ENCODE data around the gene F8A1.
"Not testable (repeated sequence)": the region's sequence is repeated elsewhere in the genome, so short reads cannot be mapped to it uniquely, and the experiment has no call there.

F8A1 gene

DNA sequence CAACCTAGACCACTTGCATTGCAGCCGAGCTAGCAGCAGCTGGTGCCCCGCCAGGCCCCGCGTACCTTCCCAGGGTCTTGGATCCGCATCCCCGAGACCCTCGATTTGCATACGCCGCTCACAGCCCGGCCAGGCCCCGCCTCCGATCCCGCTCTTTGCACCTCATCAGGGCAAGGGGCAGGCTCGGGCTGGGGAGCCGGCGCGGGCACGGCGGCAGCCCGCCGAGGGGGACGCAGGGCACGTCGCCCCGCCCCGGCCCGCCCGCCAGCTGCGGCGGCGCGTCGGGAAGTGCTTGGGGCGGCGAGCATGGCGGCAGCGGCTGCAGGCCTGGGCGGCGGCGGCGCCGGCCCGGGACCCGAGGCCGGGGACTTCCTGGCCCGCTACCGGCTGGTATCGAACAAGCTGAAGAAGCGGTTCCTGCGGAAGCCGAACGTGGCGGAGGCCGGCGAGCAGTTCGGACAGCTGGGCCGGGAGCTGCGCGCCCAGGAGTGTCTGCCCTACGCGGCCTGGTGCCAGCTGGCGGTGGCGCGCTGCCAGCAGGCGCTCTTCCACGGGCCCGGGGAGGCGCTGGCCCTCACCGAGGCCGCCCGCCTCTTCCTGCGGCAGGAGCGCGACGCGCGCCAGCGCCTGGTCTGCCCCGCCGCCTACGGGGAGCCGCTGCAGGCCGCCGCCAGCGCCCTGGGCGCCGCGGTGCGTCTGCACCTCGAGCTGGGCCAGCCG, at the start of gene F8A1:
F8A1 (plus strand) TSS at position 287 of the 720 bp plus-strand sequence; CDS start at position 307, 20 bp downstream.
- not testable (repeated sequence) for H3K27me3 Mint-ChIP-seq; H3K4me3 Mint-ChIP-seq; H3K4me1 Mint-ChIP-seq; H3K36me3 Mint-ChIP-seq (ENCODE audit: insufficient read depth); H3K9me3 Mint-ChIP-seq; H3K27ac Mint-ChIP-seq (ENCODE audit: low read depth)
- DNase-seq (ENCODE audit: low spot score in 2 of 2) (peak in 1 of 2 donors; percentile 10), ATAC-seq (replicated peaks; ENCODE audit: extremely low read depth, poor library complexity, severe bottlenecking) (peak; percentile 71)

DNA sequence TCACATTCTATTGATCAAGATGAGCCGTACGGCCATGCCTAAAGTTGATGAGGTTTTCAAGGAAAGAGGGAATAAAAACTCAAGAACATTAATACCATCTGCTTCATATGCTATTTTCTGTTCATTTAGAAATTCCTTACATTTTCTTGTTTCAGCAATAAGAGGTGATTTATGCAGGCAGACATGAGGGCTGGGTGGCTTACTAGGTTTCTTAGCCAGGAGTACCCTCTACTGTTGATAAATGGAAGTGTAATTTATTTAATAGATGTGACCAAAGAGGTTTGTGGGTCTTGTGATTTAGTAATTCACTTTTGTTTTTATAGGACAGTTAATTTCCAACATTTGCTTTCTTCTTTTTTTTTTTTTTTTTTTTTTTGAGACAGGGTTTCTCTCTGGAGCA, 45.3 kb upstream of the F8A1 start:
- ATAC-seq (replicated peaks; ENCODE audit: extremely low read depth, poor library complexity, severe bottlenecking), result no peak
- no peak overlapping the region for H3K4me3 Mint-ChIP-seq
- H3K9me3 Mint-ChIP-seq, result no peaks in the 10 kb centered on the region
- H3K27ac Mint-ChIP-seq (ENCODE audit: low read depth), result no peak overlapping the region
- H3K36me3 Mint-ChIP-seq (ENCODE audit: insufficient read depth), result no peaks in the 10 kb centered on the region
- no peaks in the 10 kb centered on the region for H3K4me1 Mint-ChIP-seq
- DNase-seq (ENCODE audit: low spot score in 2 of 2), result no peak
- no peaks in the 10 kb centered on the region for H3K27me3 Mint-ChIP-seq

DNA sequence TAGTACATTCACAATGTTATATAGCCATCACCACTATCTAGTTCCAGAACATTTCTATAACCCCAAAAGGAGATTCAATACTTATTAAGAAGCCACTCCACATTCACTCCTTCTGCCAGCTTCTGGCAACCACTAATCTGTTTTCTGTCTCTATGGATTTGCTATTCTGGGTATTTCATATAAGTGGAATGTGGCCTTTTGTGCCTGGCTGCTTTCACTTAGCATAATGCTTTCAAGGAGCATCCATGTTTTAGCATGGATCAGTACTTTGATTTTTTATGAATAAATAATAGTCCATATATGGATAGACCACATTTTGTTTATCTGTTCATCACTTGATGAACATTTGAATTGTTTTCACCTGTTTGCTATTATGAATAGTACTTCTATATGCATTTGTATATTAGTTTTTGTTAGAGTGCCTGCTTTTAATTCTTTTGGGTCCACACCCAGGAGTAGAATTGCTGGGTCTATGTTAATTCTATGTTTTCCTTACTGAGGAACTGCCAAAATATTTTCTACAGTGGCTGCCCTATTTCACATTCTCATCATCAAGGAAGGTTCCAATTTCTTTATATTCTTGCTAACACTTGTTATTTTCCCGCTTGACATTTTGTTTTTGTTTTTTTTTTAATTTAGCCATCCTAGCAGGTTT, 35.1 kb upstream of the F8A1 start:
- Mint-ChIP-seq H3K27ac (ENCODE audit: low read depth) (no peak overlapping the region), H3K27me3 (no peaks in the 10 kb centered on the region), H3K9me3 (no peaks in the 10 kb centered on the region), H3K36me3 (ENCODE audit: insufficient read depth) (no peaks in the 10 kb centered on the region), H3K4me1 (no peaks in the 10 kb centered on the region), H3K4me3 (no peak overlapping the region)
- ATAC-seq (replicated peaks; ENCODE audit: extremely low read depth, poor library complexity, severe bottlenecking) (no peak), DNase-seq (ENCODE audit: low spot score in 2 of 2) (no peak)

DNA sequence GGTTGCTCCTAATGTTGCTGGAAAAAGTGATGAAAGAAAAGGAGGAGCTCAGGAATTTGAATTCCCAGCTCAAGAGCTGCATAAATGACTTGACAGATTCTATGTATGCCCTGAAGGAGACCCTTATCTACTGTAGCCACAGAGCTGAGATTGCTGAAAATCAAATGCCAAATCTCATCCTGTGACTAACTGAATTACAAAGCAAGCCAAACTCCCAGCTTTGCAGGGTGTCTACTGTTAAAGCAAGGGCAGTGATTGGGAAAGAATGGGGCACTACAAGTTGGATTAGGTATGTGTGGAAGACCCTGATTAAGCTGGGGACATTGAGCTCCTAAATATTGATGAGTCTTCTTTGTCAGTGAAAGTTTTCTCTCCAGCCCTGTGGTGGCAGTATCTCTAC, 30.9 kb upstream of the F8A1 start:
- Mint-ChIP-seq H3K27me3 (no peaks in the 10 kb centered on the region), H3K36me3 (ENCODE audit: insufficient read depth) (peaks cover 3% of the 10 kb centered on the region), H3K4me1 (no peaks in the 10 kb centered on the region), H3K27ac (ENCODE audit: low read depth) (no peak overlapping the region), H3K9me3 (no peaks in the 10 kb centered on the region), H3K4me3 (no peak overlapping the region)
- ATAC-seq (replicated peaks; ENCODE audit: extremely low read depth, poor library complexity, severe bottlenecking) (no peak), DNase-seq (ENCODE audit: low spot score in 2 of 2) (no peak)

DNA sequence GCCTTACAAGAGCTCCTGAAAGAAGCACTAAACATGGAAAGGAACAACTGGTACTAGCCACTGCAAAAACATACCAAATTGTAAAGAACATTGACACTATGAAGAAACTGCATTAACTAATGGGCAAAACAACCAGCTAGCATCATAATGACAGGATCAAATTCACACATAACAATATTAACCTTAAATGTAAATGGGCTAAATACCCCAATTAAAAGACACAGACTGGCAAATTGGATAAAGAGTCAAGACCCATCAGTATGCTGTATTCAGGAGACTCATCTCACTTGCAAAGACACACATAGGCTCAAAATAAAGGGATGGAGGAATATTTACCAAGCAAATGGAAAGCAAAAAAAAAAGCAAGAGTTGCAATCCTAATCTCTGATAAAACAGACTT, 17.6 kb upstream of the F8A1 start:
- not testable (repeated sequence) for DNase-seq (ENCODE audit: low spot score in 2 of 2); H3K9me3 Mint-ChIP-seq; H3K27me3 Mint-ChIP-seq; H3K4me1 Mint-ChIP-seq; ATAC-seq (replicated peaks; ENCODE audit: extremely low read depth, poor library complexity, severe bottlenecking); H3K36me3 Mint-ChIP-seq (ENCODE audit: insufficient read depth); H3K4me3 Mint-ChIP-seq; H3K27ac Mint-ChIP-seq (ENCODE audit: low read depth)

DNA sequence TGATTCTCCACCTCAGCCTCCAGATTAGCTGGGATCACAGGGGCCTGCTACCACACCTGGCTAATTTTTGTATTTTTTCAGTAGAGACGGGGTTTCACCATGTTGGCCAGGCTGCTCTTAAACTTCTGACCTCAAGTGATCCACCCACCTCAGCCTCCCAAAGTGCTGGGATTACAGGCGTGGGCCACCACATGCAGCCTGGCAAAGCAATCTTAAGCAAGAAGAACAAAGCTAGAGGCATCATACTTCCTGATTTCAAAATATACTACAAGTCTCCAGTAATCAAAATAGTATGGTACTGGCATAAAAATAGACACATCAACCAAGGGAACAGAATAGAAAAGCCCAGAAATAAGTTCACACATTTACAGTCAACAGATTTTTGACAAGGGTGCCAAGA, 12.8 kb upstream of the F8A1 start:
- H3K4me3 Mint-ChIP-seq, result no peak overlapping the region
- H3K27ac Mint-ChIP-seq (ENCODE audit: low read depth), result no peak overlapping the region
- H3K36me3 Mint-ChIP-seq (ENCODE audit: insufficient read depth), result peaks cover 2% of the 10 kb centered on the region
- DNase-seq (ENCODE audit: low spot score in 2 of 2) (no peak), ATAC-seq (replicated peaks; ENCODE audit: extremely low read depth, poor library complexity, severe bottlenecking) (no peak)
- H3K27me3 Mint-ChIP-seq, result no peaks in the 10 kb centered on the region
- H3K4me1 Mint-ChIP-seq, result no peaks in the 10 kb centered on the region
- no peaks in the 10 kb centered on the region for H3K9me3 Mint-ChIP-seq

DNA sequence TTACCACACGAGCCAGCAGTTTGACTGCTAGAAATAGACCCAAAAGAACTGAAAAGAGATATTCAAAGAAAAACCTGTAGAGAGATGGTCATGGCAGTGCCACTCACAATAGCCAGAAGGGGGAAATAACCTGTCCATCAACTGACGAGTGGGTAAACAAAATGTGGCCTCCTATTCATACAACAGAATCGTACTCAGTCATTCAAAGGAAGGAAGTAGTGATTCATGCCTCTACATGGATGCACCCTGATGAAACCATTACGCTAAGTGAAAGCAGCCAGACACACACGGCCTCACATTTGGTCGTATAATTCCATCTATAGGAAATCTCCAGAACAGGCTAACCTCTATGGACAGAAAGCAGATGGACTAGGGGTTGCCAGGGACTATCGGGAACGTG, 2.1 kb upstream of the F8A1 start:
- H3K36me3 Mint-ChIP-seq (ENCODE audit: insufficient read depth); H3K27ac Mint-ChIP-seq (ENCODE audit: low read depth); H3K27me3 Mint-ChIP-seq; H3K9me3 Mint-ChIP-seq; H3K4me3 Mint-ChIP-seq; DNase-seq (ENCODE audit: low spot score in 2 of 2); H3K4me1 Mint-ChIP-seq; ATAC-seq (replicated peaks; ENCODE audit: extremely low read depth, poor library complexity, severe bottlenecking): not testable (repeated sequence)

DNA sequence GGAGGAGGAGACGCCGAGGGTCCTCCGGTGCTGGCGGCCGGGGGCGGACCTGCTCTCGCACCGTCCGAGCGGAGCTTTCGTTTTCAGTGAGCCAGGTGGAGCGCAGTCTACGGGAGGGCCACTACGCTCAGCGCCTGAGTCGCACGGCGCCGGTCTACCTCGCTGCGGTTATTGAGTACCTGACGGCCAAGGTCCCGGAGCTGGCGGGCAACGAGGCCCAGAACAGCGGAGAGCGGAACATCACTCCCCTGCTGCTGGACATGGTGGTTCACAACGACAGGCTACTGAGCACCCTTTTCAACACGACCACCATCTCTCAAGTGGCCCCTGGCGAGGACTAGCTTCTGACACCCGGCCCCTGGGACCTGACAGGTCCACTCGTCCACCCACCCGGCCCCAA, 1.1 kb upstream of the F8A1 start:
- ATAC-seq (replicated peaks; ENCODE audit: extremely low read depth, poor library complexity, severe bottlenecking); H3K36me3 Mint-ChIP-seq (ENCODE audit: insufficient read depth); H3K27me3 Mint-ChIP-seq: not testable (repeated sequence)

DNA sequence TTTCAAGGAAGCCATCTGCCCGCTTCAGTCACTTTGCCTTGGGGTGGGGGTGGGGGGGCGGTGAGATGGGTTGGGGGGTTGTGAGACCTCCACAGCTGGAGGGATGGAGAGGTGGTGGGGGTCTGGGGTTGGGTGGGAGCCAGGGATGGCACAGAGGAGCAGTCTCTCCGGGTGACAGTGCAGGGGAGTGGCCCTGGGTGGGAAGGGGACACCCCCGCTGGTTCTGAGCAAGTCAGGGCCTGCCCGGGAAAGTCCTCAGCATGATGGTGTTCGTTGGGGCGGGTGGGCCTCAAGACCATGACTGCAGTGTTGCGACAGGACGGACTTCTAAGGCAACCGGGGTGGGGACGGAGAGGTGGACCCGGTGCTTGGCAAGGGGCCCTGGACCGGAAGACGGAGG, 606 bp upstream of the F8A1 start:
- not testable (repeated sequence) for H3K4me1 Mint-ChIP-seq; H3K4me3 Mint-ChIP-seq; H3K36me3 Mint-ChIP-seq (ENCODE audit: insufficient read depth); H3K27ac Mint-ChIP-seq (ENCODE audit: low read depth); ATAC-seq (replicated peaks; ENCODE audit: extremely low read depth, poor library complexity, severe bottlenecking); DNase-seq (ENCODE audit: low spot score in 2 of 2); H3K9me3 Mint-ChIP-seq; H3K27me3 Mint-ChIP-seq

More for the DNA sequence above, 1.1 kb upstream of the F8A1 start:
- H3K4me1 Mint-ChIP-seq; H3K9me3 Mint-ChIP-seq; DNase-seq (ENCODE audit: low spot score in 2 of 2); H3K27ac Mint-ChIP-seq (ENCODE audit: low read depth); H3K4me3 Mint-ChIP-seq: not testable (repeated sequence)

DNA sequence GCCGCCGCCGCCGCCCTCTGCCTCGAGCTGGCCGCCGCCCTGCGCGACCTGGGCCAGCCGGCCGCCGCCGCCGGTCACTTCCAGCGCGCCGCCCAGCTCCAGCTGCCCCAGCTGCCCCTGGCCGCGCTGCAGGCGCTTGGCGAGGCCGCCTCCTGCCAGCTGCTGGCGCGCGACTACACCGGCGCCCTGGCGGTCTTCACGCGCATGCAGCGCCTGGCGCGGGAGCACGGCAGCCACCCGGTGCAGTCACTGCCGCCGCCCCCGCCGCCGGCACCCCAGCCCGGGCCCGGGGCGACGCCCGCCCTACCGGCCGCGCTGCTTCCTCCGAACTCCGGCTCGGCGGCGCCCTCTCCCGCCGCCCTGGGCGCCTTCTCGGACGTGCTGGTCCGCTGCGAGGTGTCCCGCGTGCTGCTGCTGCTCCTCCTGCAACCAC, 650 bp downstream of the F8A1 start:
- not testable (repeated sequence) for H3K36me3 Mint-ChIP-seq (ENCODE audit: insufficient read depth); H3K27me3 Mint-ChIP-seq; H3K4me3 Mint-ChIP-seq; H3K4me1 Mint-ChIP-seq; DNase-seq (ENCODE audit: low spot score in 2 of 2); H3K9me3 Mint-ChIP-seq; H3K27ac Mint-ChIP-seq (ENCODE audit: low read depth)
- ATAC-seq (replicated peaks; ENCODE audit: extremely low read depth, poor library complexity, severe bottlenecking), result peak; percentile 62

DNA sequence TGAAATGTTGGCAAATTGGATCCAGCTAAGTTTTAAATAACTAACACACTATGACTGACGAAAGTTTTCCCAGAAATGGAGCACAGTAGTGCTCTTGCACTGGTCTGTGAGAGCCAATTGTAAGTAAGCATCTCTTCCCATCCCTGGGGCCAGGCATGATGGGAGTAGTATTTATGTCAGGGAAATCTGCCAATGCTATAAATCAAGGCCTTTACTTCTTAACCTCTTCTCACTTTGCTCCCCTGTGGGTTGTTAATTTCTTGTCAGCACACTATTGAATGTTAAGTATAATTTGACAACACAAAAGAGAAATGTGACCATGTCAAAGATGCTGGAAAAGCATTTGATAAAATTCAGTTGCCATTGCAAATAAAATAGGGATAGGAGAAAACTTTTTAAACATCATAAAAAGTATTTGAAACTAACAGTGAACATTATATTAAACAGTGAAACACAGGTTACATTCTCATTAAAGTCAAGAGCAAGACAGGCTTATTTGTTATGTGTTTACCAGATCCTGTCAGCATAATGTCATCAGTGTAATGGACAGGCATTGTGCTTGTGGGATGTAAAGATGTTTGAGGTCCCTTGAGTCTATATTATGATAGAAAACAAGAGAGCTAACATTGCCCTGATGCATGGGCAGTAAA, 5.0 kb downstream of the F8A1 start:
- no peak for ATAC-seq (replicated peaks; ENCODE audit: extremely low read depth, poor library complexity, severe bottlenecking)

DNA sequence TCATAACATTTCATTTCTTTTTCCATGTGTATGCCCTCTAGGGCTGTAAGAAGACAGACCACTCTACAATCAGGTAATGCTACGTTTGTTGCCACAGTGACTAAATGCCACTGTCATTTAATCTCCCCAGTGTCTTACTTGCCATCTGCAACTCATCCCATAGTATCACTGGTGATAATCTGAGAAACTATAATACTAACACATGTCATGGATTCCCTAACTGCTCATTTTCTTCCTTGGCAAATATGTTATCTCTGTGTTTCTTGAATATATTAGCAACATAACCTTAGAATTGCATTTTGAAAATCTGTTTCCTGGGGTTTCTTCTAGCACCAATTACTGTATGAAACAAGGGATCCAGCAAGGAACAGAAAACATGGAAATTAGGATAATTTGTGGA, 6.1 kb downstream of the F8A1 start:
- Mint-ChIP-seq H3K4me3 (no peak overlapping the region), H3K36me3 (ENCODE audit: insufficient read depth) (peaks cover 3% of the 10 kb centered on the region), H3K9me3 (no peaks in the 10 kb centered on the region), H3K27ac (ENCODE audit: low read depth) (no peak overlapping the region), H3K27me3 (no peaks in the 10 kb centered on the region), H3K4me1 (peaks cover 12% of the 10 kb centered on the region)
- ATAC-seq (replicated peaks; ENCODE audit: extremely low read depth, poor library complexity, severe bottlenecking) (no peak), DNase-seq (ENCODE audit: low spot score in 2 of 2) (no peak)

More for the DNA sequence above, 5.0 kb downstream of the F8A1 start:
- Mint-ChIP-seq H3K27me3 (no peaks in the 10 kb centered on the region), H3K4me1 (peaks cover 12% of the 10 kb centered on the region), H3K9me3 (no peaks in the 10 kb centered on the region), H3K27ac (ENCODE audit: low read depth) (no peak overlapping the region), H3K36me3 (ENCODE audit: insufficient read depth) (peaks cover 3% of the 10 kb centered on the region), H3K4me3 (no peak overlapping the region)
- no peak for DNase-seq (ENCODE audit: low spot score in 2 of 2)

DNA sequence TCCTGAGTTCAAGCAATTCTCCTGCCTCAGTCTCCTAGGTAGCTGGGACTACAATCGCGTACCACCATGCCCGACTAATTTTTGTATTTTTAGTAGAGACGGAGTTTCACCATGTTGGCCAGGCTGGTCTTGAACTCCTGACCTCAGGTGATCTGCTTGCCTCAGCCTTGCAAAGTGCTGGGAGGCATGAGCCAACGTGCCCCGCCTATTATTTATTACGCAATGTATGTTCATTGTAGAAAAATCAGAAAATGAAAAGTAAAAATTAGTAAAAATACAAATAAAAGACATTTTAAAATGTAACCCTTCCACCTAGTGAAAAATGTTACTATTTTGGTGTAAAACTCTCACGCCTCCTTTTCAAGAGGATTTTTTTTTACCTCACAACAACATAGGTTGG, 14.2 kb downstream of the F8A1 start:
- DNase-seq (ENCODE audit: low spot score in 2 of 2) (no peak), ATAC-seq (replicated peaks; ENCODE audit: extremely low read depth, poor library complexity, severe bottlenecking) (no peak)
- Mint-ChIP-seq H3K27ac (ENCODE audit: low read depth) (no peak overlapping the region), H3K36me3 (ENCODE audit: insufficient read depth) (no peaks in the 10 kb centered on the region), H3K4me1 (no peaks in the 10 kb centered on the region), H3K4me3 (no peak overlapping the region), H3K27me3 (peaks cover 9% of the 10 kb centered on the region), H3K9me3 (no peaks in the 10 kb centered on the region)

Data from central memory CD8-positive, alpha-beta T cell (primary cell).